Omental fat pad (tissue), 4 donors: ENCODE measurements around the gene ALDOC. TPM values are rescaled to one million over a fixed set of nuclear protein-coding genes. Genes with fewer than 3 reads are reported as not detected.

ENCODE experiments used
- ATAC-seq: fragments of 150-250 bp; one replicate; pipeline ENCODE4 v1.9.1; 2016; ENCODE audit warnings: mild to moderate bottlenecking, moderate library complexity; ENCODE audit not compliant: low FRiP score
- DNase-seq: peaks from one replicate; pipeline ENCODE4 v3.0.0-alpha.2; 2019; ENCODE audit warnings: low spot score
- total RNA-seq, 4 donors: library from RNA; depleted of rRNA; stranded (reverse); fragments of >200 nt; gene quantifications; one replicate each; pipeline ENCODE4 v1.1.0, GENCODE V29; 2016
- TF ChIP-seq, protein P1 (sequence below), 3 donors: fragments of 450-650 bp; IDR thresholded peaks; one replicate each; pipeline ENCODE4 v1.5.1; 2016 to 2017; ENCODE audit warnings: antibody characterized with exemption in 3 of 3, mild to moderate bottlenecking in 3 of 3, moderate library complexity in 2 of 3

ALDOC gene
- total RNA-seq, 4 donors from 2014 or later, result 17.3 to 83.0 (median 33.6) TPM

GRCh38 chr17:28540231-28540630 is 36.5 kb downstream of the ALDOC start:
- TF ChIP-seq, protein P1, sequence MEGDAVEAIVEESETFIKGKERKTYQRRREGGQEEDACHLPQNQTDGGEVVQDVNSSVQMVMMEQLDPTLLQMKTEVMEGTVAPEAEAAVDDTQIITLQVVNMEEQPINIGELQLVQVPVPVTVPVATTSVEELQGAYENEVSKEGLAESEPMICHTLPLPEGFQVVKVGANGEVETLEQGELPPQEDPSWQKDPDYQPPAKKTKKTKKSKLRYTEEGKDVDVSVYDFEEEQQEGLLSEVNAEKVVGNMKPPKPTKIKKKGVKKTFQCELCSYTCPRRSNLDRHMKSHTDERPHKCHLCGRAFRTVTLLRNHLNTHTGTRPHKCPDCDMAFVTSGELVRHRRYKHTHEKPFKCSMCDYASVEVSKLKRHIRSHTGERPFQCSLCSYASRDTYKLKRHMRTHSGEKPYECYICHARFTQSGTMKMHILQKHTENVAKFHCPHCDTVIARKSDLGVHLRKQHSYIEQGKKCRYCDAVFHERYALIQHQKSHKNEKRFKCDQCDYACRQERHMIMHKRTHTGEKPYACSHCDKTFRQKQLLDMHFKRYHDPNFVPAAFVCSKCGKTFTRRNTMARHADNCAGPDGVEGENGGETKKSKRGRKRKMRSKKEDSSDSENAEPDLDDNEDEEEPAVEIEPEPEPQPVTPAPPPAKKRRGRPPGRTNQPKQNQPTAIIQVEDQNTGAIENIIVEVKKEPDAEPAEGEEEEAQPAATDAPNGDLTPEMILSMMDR (IDR thresholded peaks at IDR 0.05), result no peak
- ATAC-seq, result no peak
- DNase-seq, result no peak

GRCh38 chr17:28538296-28538895 is 38.3 kb downstream of the ALDOC start:
- ATAC-seq (no peak), DNase-seq (no peak)
- TF ChIP-seq, protein P1 (IDR thresholded peaks at IDR 0.05), result no peak

DNA sequence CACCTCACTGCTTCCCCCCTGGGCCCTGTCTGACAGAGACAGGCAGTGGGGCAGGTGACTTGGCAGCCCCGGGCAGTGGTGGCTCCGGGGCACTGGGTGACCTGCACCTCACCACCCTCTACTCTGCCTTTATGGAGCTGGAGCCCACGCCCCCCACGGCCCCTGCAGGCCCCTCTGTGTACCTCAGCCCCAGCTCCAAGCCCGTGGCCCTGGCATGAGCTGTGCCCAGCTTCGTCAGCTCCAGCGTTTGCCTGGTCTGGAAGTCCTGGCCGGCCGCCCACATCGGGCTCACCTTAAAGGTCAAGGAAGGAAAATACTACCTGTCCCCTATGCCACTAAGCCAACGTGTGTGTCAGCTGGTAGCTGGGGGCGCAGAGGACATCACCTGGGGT is 39.5 kb downstream of the ALDOC start:
- TF ChIP-seq, protein P1 (IDR thresholded peaks at IDR 0.05), result no peak
- ATAC-seq (no peak), DNase-seq (no peak)

DNA sequence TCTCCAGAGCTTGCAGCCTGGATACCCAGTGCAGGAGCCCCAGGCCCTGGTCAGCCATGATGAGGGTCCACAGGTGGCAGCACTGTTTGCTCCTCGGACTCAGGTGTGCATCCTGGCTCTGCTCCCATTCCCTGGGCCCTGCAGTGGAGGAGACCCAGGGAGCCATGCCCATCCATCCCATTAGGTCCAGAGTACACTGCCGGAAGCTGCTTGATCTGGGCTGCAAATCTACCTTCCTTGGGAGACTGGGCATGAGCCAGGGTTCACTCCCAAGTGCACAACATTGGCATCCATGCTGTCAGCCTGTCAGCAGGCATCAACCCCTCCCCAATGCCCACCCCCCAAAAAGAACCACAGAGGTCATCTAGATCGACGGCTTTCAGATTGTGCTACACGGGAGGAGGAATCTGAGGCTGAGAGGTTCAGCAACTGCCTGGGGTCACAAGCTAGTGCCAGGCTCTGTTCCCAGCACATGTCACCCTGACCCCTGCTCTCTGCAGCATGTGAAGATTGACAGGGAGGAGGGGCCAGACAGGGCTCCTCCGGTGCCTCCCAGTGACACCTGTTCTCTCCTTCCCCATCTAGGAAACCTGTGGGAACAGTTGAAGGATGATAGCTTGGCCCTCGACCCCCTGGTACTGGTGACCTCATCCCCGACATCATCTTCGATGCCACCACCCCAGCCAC is 40.0 kb downstream of the ALDOC start:
- DNase-seq, result no peak
- TF ChIP-seq, protein P1 (IDR thresholded peaks at IDR 0.05), result no peak

GRCh38 chr17:28534740-28535375 is 41.8 kb downstream of the ALDOC start:
- ATAC-seq (no peak), DNase-seq (no peak)
- TF ChIP-seq, protein P1 (IDR thresholded peaks at IDR 0.05), result no peak

More for the DNA sequence above, 40.0 kb downstream of the ALDOC start:
- no peak for ATAC-seq

GRCh38 chr17:28533091-28533807 is 43.4 kb downstream of the ALDOC start:
- ATAC-seq (no peak), DNase-seq (no peak)
- TF ChIP-seq, protein P1 (IDR thresholded peaks at IDR 0.05), result no peak
